Ovary (tissue), 3 donors: ENCODE results near the gene CBX2.

ENCODE experiments used
- EP300 ChIP-seq: sonication (generic); formaldehyde crosslinking; IDR thresholded peaks from one replicate; pipeline ENCODE4 v1.6.1; 2017; ENCODE audit warnings: antibody characterized with exemption
- POLR2A ChIP-seq: fragments of 450-650 bp; IDR thresholded peaks from one replicate; pipeline ENCODE4 v1.6.1; 2017; ENCODE audit warnings: antibody characterized with exemption, mild to moderate bottlenecking, moderate library complexity
- TF ChIP-seq, protein P1 (sequence below), 3 donors: fragments of 450-650 bp in 2 of 3; fragments of 200-600 bp in 1 of 3; IDR thresholded peaks; one replicate each; pipeline versions ENCODE4 v1.5.1 to v1.8.0; 2016 to 2022; ENCODE audit warnings: antibody characterized with exemption in 3 of 3, mild to moderate bottlenecking in 1 of 3
- donor health status: DM: no; HTN: no; CAD: no.

DNA sequence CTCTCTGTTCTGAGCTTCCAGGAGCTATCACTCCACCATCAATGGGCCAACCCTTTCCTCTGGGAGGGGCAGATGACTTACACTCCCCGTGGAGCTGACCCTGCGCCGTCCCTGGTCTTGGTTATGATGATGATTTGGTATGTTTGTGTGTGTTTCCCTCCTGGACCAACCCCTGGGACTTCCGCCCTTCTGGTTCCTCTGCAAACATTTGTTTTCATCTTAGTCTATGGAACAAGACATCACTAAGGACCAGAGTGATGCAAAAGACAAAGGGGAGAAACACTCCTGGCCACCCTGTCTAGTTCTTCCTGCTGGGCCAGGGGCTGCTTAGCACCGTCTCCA is 47.6 kb downstream of the CBX2 start:
- TF ChIP-seq, protein P1, sequence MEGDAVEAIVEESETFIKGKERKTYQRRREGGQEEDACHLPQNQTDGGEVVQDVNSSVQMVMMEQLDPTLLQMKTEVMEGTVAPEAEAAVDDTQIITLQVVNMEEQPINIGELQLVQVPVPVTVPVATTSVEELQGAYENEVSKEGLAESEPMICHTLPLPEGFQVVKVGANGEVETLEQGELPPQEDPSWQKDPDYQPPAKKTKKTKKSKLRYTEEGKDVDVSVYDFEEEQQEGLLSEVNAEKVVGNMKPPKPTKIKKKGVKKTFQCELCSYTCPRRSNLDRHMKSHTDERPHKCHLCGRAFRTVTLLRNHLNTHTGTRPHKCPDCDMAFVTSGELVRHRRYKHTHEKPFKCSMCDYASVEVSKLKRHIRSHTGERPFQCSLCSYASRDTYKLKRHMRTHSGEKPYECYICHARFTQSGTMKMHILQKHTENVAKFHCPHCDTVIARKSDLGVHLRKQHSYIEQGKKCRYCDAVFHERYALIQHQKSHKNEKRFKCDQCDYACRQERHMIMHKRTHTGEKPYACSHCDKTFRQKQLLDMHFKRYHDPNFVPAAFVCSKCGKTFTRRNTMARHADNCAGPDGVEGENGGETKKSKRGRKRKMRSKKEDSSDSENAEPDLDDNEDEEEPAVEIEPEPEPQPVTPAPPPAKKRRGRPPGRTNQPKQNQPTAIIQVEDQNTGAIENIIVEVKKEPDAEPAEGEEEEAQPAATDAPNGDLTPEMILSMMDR (IDR thresholded peaks at IDR 0.05) = no peak
- TF ChIP-seq EP300 (no peak), POLR2A (no peak)
